GM20000 (cell line): ENCODE data around the gene ANTXR1.

Source experiments
- DNase-seq: peaks from one replicate; pipeline ENCODE4 v3.0.0; 2012; ENCODE audit warnings: low spot score
- CTCF ChIP-seq: IDR thresholded peaks from 2 replicates; pipeline ENCODE4 v1.5.1; 2012; ENCODE audit warnings: mild to moderate bottlenecking, control low read depth; ENCODE audit errors: extremely low read depth, missing control alignments

The ANTXR1 gene

GRCh38 chr2:69081757-69082156 lies 68.8 kb downstream of the ANTXR1 start:
- no peak for TF ChIP-seq CTCF
- DNase-seq = no peak

- DNase-seq = no peak
- no peak for TF ChIP-seq CTCF
These were observed 69.5 kb downstream of the ANTXR1 start for GRCh38 chr2:69082430-69082997.

- TF ChIP-seq CTCF = no peak
- no peak for DNase-seq
These were observed 70.3 kb downstream of the ANTXR1 start for GRCh38 chr2:69083235-69083748.

- DNase-seq = no peak
- no peak for TF ChIP-seq CTCF
These were observed 71.5 kb downstream of the ANTXR1 start for GRCh38 chr2:69084492-69084891.

DNA sequence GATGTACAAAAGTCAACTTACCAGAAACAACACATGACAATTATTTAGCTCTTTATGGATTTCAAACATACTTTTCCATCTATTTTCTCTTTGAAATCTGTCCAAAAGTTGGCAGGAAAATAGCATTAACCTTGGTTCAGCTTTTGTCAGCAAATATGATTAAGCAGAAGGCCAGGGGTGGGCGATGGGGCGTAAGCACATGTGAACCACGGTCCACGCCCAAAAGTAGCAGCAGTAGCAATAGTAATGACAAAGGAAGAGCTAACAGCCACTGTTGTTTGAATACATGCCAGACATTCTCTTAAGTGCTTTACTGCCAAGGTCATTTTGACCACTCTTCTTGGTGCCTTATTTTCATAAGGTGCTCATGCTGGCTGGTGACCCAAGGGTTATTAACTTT lies 73.5 kb downstream of the ANTXR1 start:
- no peak for DNase-seq
- no peak for TF ChIP-seq CTCF

- no peak for TF ChIP-seq CTCF
- no peak for DNase-seq
These were observed 74.4 kb downstream of the ANTXR1 start for GRCh38 chr2:69087211-69087911.

- no peak for DNase-seq
These were observed 74.9 kb downstream of the ANTXR1 start for GRCh38 chr2:69087912-69088240.

More at GRCh38 chr2:69087912-69088240, 74.9 kb downstream of the ANTXR1 start:
- no peak for TF ChIP-seq CTCF
